ENCODE measurements around the gene FBXW12. TPM values are rescaled to one million over a fixed set of nuclear protein-coding genes. Genes with fewer than 3 reads are reported as not detected.

FBXW12 gene
- total and polyA plus RNA-seq, 2 of the 8 experiments (the other 6 are each of a cell fraction or from before 2014, with no cell fraction given): 0.35 to 0.85 TPM

DNA sequence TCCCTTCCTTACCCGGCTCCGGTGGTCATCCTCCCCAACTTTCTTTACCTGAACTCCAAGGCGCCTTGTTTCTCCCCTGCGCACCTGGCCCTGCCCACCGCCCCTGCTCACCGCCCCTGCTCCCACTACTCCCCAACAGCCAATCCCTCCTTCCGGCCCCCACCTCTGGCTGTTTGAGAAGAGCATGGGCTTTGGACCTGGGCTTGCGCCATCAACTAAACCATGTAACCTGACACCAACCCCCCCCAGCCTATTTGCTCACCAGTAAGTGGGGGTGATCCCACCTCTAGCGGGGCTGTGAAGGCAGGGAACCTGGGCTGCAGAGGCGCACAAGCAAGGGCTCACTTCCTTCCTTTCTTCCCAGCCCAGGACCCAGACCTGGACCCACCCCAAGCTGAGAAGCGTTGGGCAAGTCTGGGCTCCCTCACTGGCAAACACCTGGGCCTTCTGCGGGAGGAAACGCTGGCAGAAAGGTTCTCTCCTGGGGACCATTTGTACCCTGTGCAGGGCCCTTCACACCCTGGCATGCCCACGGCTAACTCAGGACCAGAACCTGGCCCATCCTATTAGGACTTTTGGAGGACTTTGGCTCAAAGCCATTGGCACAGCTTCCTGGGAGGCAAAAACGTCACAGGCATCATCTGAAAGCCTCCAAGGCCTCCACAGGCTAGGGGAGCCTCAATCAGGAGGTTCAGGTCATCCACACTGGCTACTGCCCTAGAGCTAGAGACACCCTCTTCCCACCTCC, 58.1 kb downstream of the FBXW12 start, which contains the start of gene PLXNB1:
PLXNB1 (minus strand) TSS at position 127 of the 748 bp plus-strand sequence. CDS start 5,475 bp downstream, outside the sequence.
- H3K4me3 ChIP-seq (ENCODE audit: extremely low read depth in 1 of 4, insufficient read depth in 2 of 4, low read depth in 3 of 4, low read length in 4 of 4): peak within 1 kb of the TSS; percentile 66 to 85 (median 76)
- H3K27ac ChIP-seq (ENCODE audit: low read depth, low read length): peak within 1 kb of the TSS; percentile 94
- no peak within 1 kb of the TSS for H2AFZ ChIP-seq (ENCODE audit: low read length)
- H4K8ac ChIP-seq (ENCODE audit: extremely low read depth, insufficient read depth, low read length): no peak within 1 kb of the TSS; the same call in none of the 2 replicates
- H3K4ac ChIP-seq (replicated peaks; ENCODE audit: insufficient read length, low read depth, low read length): no peak within 1 kb of the TSS
- H3K56ac ChIP-seq (replicated peaks; ENCODE audit: insufficient read length, low read depth, low read length): peak within 1 kb of the TSS; percentile 74
- 7% methylated on average over 13 of the region's 15 CpGs; no CpG with 5 or more reads in 1 of the 2 experiments for WGBS, 2 experiments (ENCODE audit: extremely low coverage in 1 of 2, insufficient coverage in 1 of 2, insufficient read length in 1 of 2, insufficient replicate concordance in 2 of 2, low coverage in 1 of 2, low lambda C conversion rate in 2 of 2, missing lambda C conversion rate in 1 of 2)
- peak within 1 kb of the TSS; percentile 91 for H2BK5ac ChIP-seq (ENCODE audit: low read depth, low read length)
- FAIRE-seq (peak; percentile 79), DNase-seq (ENCODE audit: low read depth in 1 of 2, low spot score in 2 of 2) (peak; percentile 87 to 91)
- no peak within 1 kb of the TSS for H3K23ac ChIP-seq (ENCODE audit: insufficient read length)
- H3K27me3 ChIP-seq (replicated peaks in 1 of 4; ENCODE audit: control insufficient read depth in 3 of 4, extremely low read depth in 1 of 4, insufficient read depth in 3 of 4, low read length in 3 of 4): no peaks in the 10 kb centered on the region
- ChIA-PET CTCF (ENCODE audit: partially characterized antibody) (interaction anchor here (0.9 to 7.7 kb wide), 9 partner anchors 7 to 160 kb away, joined by 3 to 138 read pairs (median 5); no protein-coding TSS in a partner anchor), POLR2A (ENCODE audit: partially characterized antibody) (interaction anchor here (0.7 to 31.5 kb wide), 17 partner anchors 8 to 271 kb away, joined by 3 to 650 read pairs (median 5); partner anchors contain the start of genes ATRIP, CCDC51, TMA7 and ZNF589)
- H2AK5ac ChIP-seq (ENCODE audit: low read depth, low read length): peak within 1 kb of the TSS; percentile 93; the same call in 1 of the 2 replicates
- H4K91ac ChIP-seq (replicated peaks; ENCODE audit: insufficient read length, low read length): peak within 1 kb of the TSS; percentile 71
- H4K20me1 ChIP-seq (replicated peaks in 1 of 2; ENCODE audit: control insufficient read depth in 1 of 2, insufficient read depth in 2 of 2, low read length in 2 of 2): peaks cover 7 to 16% of the 10 kb centered on the region in 2 experiments
- peaks cover 7 to 34% (median 21%) of the 10 kb centered on the region in 4 experiments for H3K4me1 ChIP-seq (replicated peaks in 1 of 4; ENCODE audit: control insufficient read depth in 3 of 4, insufficient read depth in 4 of 4, low read length in 3 of 4)
- peak within 1 kb of the TSS; percentile 91 to 98 for H3K4me2 ChIP-seq (ENCODE audit: insufficient read depth in 1 of 2, low read depth in 2 of 2, low read length in 2 of 2)
- H4K5ac ChIP-seq (ENCODE audit: insufficient read length, low read depth, low read length): peak within 1 kb of the TSS; percentile 73
- H3K36me3 ChIP-seq (ENCODE audit: control insufficient read depth in 2 of 4, insufficient read depth in 4 of 4, low read length in 3 of 4): peaks cover 4 to 26% (median 12%) of the 10 kb centered on the region in 4 experiments; a peak in 6 of 8 replicates
- peak within 1 kb of the TSS; percentile 63 to 98 (median 94) for H3K9ac ChIP-seq (replicated peaks in 1 of 4; ENCODE audit: extremely low read depth in 1 of 4, low read depth in 3 of 4, low read length in 3 of 4)
- H2BK15ac ChIP-seq (ENCODE audit: low read length): peak within 1 kb of the TSS; percentile 97; the same call in 1 of the 2 replicates
- H3K23me2 ChIP-seq (ENCODE audit: low read depth, low read length): peaks cover 13% of the 10 kb centered on the region
- no peak within 1 kb of the TSS for H2BK120ac ChIP-seq (replicated peaks; ENCODE audit: low read depth, low read length)
- no peaks in the 10 kb centered on the region for H3K9me3 ChIP-seq (ENCODE audit: insufficient read depth in 2 of 2, low read depth in 1 of 2, low read length in 1 of 2)
- H3K18ac ChIP-seq (ENCODE audit: extremely low read depth, low read length): peak within 1 kb of the TSS; percentile 89
- H3K79me2 ChIP-seq (ENCODE audit: control insufficient read depth in 1 of 2, insufficient read depth in 2 of 2, low read length in 2 of 2): peaks cover 30 to 52% of the 10 kb centered on the region in 2 experiments
- H3K14ac ChIP-seq (ENCODE audit: insufficient read length): no peak within 1 kb of the TSS
- peaks cover 27% of the 10 kb centered on the region for H3K79me1 ChIP-seq (ENCODE audit: low read depth, low read length)
- peak within 1 kb of the TSS; percentile 81; the same call in 1 of the 2 replicates for H2BK12ac ChIP-seq (ENCODE audit: low read depth, low read length)
- H2BK20ac ChIP-seq (ENCODE audit: low read length): 0 out of 2 replicates have a peak within 1 kb of the TSS, but pooled peaks have one; percentile 53
- peak in 1 of 2 experiments; percentile 45; a peak in 1 of 3 replicates for TF ChIP-seq EP300 (IDR thresholded peaks at IDR 0.05; ENCODE audit: borderline replicate concordance in 1 of 2, low read depth in 2 of 2, low read length in 2 of 2)
- peak; percentile 52 for TF ChIP-seq SIX5 (IDR thresholded peaks at IDR 0.05; ENCODE audit: low read depth, low read length)
- TF ChIP-seq SP2 (IDR thresholded peaks at IDR 0.05; ENCODE audit: low read length): no peak
- no peak for TF ChIP-seq RAD21 (IDR thresholded peaks at IDR 0.05 in 1 of 2, conservative IDR thresholded peaks at IDR 0.05 in 1 of 2; ENCODE audit: low read depth in 2 of 2, low read length in 2 of 2)
- no peak for TF ChIP-seq BRCA1 (IDR thresholded peaks at IDR 0.05; ENCODE audit: low read depth, low read length)
- no peak for TF ChIP-seq KDM4A (IDR thresholded peaks at IDR 0.05; ENCODE audit: low read depth, low read length, severe bottlenecking)
- TF ChIP-seq JUND (IDR thresholded peaks at IDR 0.05; ENCODE audit: low read length): peak; percentile 7; the same call in 1 of the 2 replicates
- TF ChIP-seq ATF2 (IDR thresholded peaks at IDR 0.05; ENCODE audit: low read length): 0 out of 2 replicates have a peak, but pooled peaks have one; percentile 24

Data from H1 (cell line).